GM13976 (cell line): ENCODE data around the gene POLR2I.

Source experiments
- DNase-seq: peaks from one replicate; pipeline ENCODE4 v3.0.0; 2012; ENCODE audit warnings: low spot score
- CTCF ChIP-seq: IDR thresholded peaks from 2 replicates; pipeline ENCODE4 v1.5.1; 2012; ENCODE audit warnings: borderline replicate concordance, mild to moderate bottlenecking; ENCODE audit not compliant: insufficient read depth; ENCODE audit errors: extremely low read depth, missing control alignments, control extremely low read depth
- in situ Hi-C: fragments of 300-500 bp; cut with MboI; formaldehyde crosslinking; loops from one replicate; pipeline ENCODE4 v1.12.0; 2022; ENCODE audit warnings: low sequenced_read_pairs, mixed read lengths, inconsistent platforms; ENCODE audit not compliant: unreplicated experiment

Gene POLR2I

GRCh38 chr19:36108684-36109083, 6.0 kb downstream of the POLR2I start:
- in situ Hi-C loops = no loop called here
- TF ChIP-seq CTCF = no peak
- DNase-seq = no peak

- in situ Hi-C loops = no loop called here
- no peak for TF ChIP-seq CTCF
- DNase-seq = no peak
Measured at GRCh38 chr19:36106991-36107390, 7.7 kb downstream of the POLR2I start.

GRCh38 chr19:36106441-36106840, 8.2 kb downstream of the POLR2I start:
- in situ Hi-C loops = no loop called here
- no peak for TF ChIP-seq CTCF

GRCh38 chr19:36103842-36104552, 10.7 kb downstream of the POLR2I start:
- no peak for DNase-seq
- in situ Hi-C loops = no loop called here
- TF ChIP-seq CTCF = no peak

More at GRCh38 chr19:36106441-36106840, 8.2 kb downstream of the POLR2I start:
- no peak for DNase-seq

GRCh38 chr19:36103040-36103626, 11.5 kb downstream of the POLR2I start:
- no peak for TF ChIP-seq CTCF
- in situ Hi-C loops = no loop called here
- no peak for DNase-seq

- DNase-seq = no peak
- in situ Hi-C loops = no loop called here
- TF ChIP-seq CTCF = no peak
Measured at GRCh38 chr19:36101550-36102327, 12.9 kb downstream of the POLR2I start.
